ENCODE results near the gene UBAP2L.
A peak's percentile ranks its signal among the peaks of the same experiment; 100 is the strongest.

Gene UBAP2L, protein sequence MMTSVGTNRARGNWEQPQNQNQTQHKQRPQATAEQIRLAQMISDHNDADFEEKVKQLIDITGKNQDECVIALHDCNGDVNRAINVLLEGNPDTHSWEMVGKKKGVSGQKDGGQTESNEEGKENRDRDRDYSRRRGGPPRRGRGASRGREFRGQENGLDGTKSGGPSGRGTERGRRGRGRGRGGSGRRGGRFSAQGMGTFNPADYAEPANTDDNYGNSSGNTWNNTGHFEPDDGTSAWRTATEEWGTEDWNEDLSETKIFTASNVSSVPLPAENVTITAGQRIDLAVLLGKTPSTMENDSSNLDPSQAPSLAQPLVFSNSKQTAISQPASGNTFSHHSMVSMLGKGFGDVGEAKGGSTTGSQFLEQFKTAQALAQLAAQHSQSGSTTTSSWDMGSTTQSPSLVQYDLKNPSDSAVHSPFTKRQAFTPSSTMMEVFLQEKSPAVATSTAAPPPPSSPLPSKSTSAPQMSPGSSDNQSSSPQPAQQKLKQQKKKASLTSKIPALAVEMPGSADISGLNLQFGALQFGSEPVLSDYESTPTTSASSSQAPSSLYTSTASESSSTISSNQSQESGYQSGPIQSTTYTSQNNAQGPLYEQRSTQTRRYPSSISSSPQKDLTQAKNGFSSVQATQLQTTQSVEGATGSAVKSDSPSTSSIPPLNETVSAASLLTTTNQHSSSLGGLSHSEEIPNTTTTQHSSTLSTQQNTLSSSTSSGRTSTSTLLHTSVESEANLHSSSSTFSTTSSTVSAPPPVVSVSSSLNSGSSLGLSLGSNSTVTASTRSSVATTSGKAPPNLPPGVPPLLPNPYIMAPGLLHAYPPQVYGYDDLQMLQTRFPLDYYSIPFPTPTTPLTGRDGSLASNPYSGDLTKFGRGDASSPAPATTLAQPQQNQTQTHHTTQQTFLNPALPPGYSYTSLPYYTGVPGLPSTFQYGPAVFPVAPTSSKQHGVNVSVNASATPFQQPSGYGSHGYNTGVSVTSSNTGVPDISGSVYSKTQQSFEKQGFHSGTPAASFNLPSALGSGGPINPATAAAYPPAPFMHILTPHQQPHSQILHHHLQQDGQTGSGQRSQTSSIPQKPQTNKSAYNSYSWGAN

DNA sequence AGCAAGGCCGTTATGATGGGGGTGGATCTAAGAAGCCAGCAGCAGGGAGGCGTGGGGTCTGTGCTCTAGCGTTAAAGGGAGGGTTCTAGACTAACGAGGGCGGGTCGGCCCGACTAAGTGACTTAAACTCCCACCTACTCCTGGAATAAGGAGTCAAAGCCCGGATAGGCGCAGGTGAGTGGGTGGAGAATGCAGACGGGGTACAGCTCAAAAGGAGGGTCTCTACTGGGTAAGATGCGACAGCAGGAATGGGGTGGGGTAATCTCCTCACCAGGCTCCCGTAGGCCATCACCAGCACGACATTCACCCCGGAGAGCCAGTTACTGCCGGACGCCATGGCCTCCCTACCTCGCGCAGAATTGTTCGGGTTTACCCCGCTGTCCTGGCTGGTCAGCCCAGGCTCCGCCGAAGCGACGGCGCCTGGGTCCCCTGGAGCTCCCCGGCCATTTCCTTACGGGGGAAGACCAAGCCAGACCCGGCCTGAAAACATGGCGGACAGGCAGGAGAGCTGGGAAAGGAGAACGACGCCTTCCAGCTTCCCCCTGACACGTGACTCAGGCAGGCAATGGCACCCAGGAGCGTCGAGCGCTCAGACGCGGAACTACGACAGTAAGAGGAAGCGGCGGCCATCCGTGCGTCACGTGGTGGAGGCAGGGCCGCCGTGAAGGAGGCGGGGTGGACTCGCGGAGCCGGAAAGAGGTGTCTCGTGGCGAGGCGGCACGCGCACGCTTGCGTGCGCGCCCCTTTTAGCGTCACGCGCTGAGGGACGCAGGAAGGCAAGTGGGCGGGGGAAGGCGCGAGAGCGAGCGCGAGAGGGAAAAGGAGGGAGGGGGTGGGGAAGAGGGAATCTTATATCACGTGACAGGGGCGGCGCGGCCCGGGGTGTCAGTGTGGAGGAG lies at the start of gene UBAP2L:
TSS of gene UBAP2L (plus strand) at position 885 of the 899 bp plus-strand sequence. CDS start 4,169 bp downstream, outside the sequence.
- DNase-seq (ENCODE audit: low read depth): peak; percentile 93

DNA sequence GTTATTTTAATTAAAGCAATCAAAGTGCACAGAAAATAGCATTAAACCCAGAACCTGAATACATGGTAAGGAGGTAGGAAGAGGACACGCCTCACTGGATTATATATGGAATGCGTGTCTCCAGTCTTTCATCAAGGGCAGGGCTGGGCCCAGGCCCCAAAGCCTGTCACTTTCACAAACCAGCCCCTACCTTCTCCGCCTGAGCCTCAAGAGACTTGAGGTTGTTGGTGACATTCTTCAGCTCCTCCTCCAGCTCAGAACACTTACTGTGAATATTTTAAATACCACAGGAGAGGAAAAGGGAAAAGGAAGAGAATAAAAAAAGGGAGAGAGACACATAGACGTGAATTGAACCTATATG lies 49.6 kb upstream of the UBAP2L start:
- DNase-seq (ENCODE audit: low read depth): no peak

DNA sequence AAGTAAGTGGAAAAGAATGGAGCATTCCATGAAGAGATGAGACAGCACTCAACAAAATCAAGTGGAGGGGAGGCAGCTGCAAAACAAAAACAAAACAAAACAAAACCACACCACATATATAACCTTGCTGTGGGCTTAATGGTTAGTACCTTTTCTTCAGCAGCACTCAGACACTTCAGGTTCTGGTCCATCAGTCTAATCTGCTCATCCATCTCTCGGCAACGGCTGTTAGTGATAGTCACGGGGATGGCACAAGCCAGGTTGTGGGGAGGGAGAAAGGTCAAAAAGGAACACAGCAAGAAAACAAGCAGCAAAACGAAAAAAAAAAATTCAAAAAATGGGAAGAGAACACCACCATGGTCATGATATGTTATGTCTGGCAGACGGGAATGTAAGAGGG lies 48.9 kb upstream of the UBAP2L start:
- no peak for DNase-seq (ENCODE audit: low read depth)

DNA sequence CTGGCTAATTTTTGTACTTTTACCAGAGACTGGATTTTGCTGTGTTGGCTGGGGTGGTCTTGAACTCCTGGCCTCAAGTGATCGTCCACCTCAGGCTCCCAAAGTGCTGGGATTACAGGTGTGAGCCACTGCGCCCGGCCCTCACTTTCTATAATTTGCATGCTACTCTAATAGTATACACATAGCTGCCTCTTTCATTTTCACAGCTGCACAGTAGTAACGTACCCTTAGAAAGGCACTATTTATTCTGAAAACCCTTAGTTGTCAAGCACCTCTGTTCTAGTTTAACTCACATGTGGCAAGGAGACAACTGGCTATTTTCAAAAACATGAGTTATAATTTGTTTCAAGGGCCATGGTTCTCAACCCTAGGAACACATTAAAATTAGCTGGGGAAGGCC lies 46.1 kb upstream of the UBAP2L start:
- DNase-seq (ENCODE audit: low read depth): no peak

DNA sequence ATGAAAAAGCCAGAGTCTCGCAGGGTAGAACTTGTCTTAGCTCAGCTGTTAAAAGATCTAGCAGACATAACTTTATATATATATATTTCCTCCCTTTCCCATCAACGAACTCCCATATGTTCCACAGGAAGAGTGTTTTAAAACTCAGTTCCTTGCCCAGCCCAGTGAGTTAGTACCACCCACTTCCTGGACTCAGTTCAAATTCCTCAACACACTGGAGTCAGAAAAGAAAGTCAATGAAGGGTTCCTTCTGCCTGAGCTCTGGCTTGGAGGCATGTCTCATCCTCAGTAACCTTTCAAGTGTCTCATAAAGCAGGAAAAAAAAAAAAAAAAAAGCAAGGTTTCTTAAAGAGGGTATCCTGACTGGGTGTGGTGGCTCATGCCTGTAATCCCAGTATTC lies 44.4 kb upstream of the UBAP2L start:
- no peak for DNase-seq (ENCODE audit: low read depth)

DNA sequence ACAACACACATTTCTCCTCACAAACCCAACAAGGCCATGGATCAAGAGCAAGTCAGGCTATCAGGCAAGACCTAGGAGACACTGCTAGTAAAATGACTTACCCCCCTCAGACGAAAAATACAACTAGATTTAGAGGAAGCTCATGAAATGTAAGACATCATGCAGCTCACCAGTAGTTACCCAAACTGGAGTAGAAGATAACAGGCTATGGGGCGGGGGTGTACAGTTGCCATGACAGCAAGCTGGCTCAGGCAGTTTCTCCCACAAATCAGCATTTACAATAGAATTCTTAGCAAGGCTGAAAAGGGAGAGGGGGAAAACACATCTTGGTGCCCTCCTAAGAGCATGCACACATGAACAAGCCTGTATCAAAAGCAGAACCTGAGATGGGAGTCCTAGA lies 42.7 kb upstream of the UBAP2L start:
- no peak for DNase-seq (ENCODE audit: low read depth)

DNA sequence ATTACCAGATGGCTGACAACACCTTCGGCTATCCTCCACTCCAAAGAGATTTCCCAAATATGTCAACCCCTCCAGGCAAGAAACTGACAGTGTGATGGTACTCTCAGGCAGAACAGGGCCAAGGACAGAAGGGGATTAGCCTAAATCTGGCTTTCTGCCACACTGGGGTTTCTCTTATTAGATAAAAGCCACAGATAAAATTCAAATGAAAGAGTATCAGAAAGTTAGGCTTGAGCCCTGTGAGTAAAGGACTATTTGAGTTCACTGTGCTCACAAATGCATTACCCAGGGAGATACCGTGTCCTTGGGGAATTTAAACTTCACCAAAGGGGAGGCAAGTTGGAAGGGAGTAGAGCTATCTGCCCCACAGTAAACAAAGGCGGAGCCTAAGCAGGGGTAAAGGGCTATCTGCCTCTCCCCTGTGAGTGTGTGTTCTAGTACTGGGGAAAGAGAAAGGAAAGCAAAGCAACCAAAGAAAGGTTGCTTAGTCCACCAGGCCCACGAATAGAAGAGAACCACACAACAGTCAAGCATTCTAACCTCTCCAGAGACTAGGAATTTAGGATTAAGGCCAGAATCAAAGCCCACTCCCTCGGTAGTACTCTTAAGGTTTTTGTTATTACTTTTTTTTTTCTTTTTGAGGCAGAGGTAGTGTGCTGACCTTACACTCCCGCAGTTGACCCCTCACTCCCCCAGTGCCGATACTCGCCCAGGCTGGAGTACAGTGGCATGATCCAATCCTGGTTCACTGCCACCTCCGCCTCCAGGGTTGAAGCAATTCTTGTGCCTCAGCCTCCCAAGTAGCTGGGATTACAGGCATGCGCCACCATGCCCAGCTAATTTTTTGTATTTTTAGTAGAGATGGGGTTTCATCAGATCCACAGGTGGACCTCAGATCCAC lies 41.6 kb upstream of the UBAP2L start:
- DNase-seq (ENCODE audit: low read depth): no peak

DNA sequence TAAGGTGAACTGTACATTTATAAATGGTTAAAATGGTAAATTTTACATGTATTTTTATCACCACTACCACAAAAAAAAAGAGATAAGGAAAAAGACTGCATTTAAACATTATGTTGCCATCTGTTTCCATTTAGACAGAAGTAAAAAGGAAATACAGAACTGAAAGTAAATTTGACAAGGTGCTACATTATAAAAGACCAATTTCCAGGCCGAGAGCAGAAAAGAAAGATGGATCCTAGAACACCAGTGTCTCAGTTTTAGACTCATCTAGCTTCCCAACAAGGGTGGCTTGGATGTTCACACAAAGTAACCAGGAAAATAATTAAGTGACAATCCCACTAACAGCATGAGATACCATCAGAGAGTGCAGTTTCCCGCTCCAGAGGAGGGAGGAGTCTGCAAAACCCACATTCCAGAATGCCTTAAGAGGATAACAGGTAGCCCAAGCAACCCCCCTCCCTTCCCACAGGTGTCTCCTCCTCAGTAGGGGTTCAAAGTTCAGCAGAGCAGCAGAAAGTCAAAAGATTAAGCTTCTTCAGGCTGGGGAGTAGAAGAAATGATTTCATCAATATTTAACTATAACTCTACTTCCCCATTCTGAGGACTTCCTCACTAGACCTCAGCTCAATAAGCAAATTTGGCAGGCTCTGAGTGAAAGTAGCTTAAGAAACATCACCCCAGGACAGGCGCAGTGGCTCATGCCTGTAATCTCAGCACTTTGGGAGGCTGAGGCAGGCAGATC lies 40.6 kb upstream of the UBAP2L start:
- no peak for DNase-seq (ENCODE audit: low read depth)

DNA sequence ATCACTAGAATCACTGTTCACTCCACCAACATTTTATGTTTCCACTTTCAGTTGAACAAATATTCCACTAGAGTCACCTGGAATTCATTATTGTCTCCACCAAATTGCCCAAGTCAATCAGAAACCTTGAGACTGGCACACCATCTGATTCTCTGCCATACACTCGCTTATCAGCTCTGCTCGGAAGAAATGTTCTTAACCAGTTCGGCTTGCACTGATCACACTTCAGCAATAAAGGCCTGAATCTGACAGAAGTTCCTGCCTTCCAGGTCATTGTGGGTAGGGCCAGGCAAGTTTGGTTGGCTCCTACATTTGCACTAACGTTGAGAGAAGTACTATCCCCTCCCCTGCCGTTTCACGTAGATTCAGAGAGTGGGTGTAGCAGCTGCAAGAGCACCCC lies 38.8 kb upstream of the UBAP2L start:
- no peak for DNase-seq (ENCODE audit: low read depth)

DNA sequence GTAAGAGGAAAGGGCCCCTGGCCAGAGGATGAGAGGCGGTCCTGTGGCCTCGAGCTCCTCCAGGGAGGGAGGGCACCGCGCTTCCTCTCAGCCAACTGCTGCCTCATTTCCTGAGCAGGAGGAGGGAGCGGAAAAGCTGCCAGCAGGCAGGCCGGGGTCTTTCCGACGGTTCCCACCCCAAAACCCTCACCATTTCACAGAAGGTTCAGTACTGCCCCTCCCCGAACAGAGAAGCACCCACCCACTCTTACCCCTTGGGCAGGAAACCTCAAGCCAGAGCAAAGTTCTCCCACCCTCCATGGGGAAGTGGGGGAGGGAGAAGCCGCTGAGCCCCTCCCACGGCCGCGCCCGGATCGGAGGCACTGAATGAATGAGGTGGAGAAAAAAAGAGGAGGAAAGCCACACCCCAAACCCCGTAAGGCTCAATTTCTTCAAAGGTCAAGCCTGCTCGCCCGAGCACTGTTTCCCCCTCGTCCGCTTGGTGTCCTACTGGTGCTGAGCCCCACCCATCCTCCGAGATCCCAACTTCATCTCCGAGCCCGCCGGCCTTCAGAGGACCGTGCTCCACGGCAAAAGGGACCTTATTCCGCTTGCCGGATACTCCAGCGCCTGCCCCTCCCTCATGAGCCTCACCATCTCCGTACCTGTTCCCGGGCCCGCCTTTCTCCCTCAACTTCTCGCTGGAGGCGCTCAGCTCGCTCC lies 38.3 kb upstream of the UBAP2L start:
- peak; percentile 45 for DNase-seq (ENCODE audit: low read depth)

DNA sequence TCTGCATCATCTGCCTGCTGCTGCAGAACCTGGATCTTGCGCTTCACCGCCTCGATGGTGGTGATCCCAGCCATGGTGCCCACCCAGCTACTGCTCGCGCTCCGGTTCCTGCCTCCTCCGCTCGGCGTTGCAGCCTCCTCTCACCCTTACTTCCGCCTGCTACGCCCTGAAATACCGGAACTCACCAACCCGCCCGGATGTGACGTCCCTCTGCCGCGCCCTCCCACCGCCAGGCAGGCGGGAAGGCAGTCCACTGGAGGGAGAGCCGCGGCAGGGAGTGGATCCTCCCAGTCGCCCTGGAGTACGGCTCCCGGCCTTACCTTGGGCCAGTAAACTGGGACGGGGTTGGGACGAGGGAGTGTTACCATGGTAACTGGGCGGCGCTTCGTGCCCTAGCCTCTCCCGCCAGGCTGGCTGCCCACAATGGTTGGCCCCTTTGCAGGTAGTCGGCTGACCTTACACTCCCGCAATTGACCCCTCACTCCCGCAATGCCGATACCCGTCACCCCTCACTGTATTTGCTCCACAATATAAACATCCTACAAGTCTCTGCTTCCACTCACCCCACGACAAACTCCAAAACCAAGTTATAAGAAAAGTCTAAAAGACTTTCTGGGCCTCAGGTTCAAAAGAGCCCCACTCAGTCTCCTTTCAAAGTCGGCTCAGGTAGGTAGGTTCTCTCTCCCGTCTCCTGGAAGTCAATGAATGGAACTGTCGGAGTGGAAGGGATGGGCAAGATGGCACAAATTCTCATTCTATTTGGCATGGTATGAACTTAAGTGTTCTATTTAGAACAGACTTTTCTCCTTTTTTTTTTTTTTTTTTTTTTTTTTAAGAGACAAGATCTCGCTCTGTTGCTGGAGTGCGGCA lies 37.5 kb upstream of the UBAP2L start:
- DNase-seq (ENCODE audit: low read depth): peak; percentile 89

DNA sequence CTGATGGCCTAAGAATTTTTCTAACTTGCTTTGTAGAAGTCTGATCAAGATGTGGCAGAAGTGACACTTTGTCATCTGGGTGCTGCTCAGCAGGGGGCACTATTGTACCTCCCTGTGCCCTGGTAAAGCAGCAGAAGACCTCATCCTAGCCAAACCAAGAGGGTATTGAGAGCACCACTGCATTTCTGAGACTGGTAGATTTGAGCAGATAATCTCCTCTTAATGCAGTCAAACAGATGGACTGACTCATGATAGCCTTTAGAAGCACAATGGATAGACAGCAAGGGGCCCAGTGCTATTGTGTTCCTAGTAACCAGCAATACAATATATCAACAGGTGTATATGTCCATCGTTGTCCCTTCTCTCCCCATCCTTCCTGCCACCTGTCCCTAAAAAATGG lies 34.6 kb upstream of the UBAP2L start:
- DNase-seq (ENCODE audit: low read depth): peak; percentile 25

DNA sequence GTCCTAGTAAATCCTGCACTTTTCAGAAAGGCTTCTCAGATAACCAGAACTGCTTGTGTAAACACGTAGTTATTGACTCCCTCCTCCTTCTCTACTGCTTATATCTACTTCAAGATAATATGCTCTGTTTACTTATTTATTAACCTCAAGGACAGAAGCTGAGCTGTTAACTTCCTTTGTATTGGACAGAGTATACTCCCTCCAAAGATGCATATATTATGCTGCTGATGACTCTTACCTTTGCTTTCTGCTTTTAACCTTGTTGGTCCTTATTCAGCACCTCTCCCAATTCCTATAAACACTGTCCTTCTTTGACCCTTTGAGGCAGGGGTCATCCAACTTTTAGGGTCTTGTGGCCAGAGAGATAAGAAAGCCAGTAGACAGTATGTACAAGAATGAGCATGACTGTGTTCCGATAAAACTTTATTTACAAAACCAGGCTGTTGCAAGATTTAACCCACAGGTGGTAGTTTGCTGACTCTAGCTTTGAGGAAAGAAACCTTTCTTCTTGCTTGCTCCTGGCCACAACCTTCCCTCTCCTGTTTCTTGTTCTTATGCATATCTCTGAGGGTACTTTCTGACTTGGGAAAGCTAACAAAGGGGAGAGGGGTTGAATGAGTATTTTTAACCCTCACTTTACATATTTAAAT lies 33.8 kb upstream of the UBAP2L start:
- DNase-seq (ENCODE audit: low read depth): no peak

DNA sequence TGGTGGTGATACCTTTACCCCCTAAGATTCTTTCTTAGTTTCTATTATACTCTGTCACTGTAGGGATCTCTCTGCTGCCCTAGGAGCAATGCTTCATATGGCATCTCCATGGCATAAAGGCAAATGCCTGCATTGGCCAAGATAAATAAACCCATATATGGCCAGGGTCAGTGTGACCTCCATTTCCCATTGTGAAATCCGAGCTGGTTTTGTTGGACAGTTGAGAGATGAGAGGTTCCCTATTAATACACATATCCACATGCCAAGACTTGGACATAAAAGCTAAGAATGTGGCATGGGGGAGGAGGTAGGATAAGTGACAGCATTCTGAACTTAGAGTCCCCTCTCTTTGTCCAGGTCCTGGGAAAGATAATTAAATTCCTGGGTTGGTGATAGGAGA lies 30.2 kb upstream of the UBAP2L start:
- no peak for DNase-seq (ENCODE audit: low read depth)

DNA sequence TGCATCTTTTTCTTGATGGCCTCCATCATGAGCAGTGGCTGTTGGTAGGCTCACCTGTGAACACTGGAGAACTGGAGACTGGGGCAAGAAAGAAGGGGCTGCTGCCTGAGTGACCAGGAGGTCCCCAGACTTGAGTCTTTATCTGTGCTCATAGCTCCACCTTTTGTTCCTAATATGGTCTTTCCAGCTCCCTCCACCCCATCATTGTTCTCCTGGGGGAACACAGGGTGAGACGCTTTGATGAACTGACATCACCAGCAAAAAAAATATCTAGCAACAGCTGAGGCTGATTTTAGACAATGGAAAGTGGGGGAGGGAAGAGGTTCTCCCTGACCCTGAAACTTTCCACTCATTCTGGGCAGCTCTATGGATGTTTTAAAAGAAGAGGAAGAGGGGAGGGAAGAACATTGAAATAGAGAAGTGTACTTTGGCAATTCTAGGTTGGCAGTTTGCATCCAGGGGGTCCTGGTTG lies 28.7 kb upstream of the UBAP2L start, which contains the start of gene TPM3:
TSS of gene TPM3 (minus strand) at position 111 of the 472 bp plus-strand sequence. CDS start at position 29, 82 bp downstream.
- no peak for DNase-seq (ENCODE audit: low read depth)

DNA sequence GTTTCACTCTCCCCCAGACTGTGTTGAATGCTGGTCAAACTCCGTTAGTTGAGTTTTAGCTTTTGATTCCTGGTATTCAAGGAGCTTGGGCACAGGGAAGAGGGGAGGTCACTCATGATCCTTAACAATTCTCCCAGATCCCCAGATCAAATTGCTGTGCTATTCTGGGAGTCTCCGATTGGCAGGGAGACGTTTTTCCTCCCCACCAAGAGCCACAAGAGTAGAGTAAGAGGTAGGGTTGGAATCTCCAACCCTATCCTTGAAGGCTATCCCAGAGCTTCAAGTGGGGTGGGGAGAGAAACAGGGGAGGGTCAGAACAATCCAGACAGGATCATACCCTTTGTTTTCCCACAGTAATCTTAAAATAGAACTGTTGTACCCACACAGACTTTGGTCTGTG lies 28.3 kb upstream of the UBAP2L start:
- DNase-seq (ENCODE audit: low read depth): no peak

DNA sequence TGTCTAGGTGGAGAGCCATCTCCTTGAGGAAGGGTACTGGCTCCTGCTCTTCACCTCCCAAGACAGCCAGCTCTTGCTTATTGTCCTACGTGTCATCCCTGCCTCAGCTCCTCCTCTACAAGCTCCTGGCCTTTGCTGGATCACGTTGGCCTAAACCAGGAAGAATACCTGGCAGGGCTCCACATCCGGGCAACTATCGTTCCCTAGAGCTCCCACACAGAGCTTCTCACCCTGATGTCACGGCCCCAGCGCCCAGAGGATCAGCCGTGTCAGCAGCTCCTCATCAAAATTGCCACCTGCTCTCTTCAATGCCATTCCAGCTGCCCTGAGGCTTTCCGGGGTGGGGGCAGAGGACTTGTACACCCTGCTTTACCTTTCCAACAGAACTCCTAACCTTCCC lies 26.9 kb upstream of the UBAP2L start:
- DNase-seq (ENCODE audit: low read depth): no peak
